K562 (cell line): ENCODE measurements around the gene GSTM2. TPM values are rescaled to one million over a fixed set of nuclear protein-coding genes. Genes with fewer than 3 reads are reported as not detected.
A peak's percentile ranks its signal among the peaks of the same experiment; 100 is the strongest.

Source experiments
- CCNT2 ChIP-seq: IDR thresholded peaks from 2 replicates; pipeline ENCODE4 v1.6.1; 2011; ENCODE audit warnings: borderline replicate concordance, low read depth, mild to moderate bottlenecking, moderate library complexity, mixed read lengths, low read length; ENCODE audit not compliant: insufficient read length; ENCODE audit errors: extremely low read depth
- CEBPZ ChIP-seq: fragments of 150-350 bp; IDR thresholded peaks from 2 replicates; pipeline ENCODE4 v1.6.1; 2014; ENCODE audit warnings: low read depth, mild to moderate bottlenecking, low read length, borderline replicate concordance
- DIDO1 ChIP-seq: fragments of 450-650 bp; IDR thresholded peaks from 2 replicates; pipeline ENCODE4 v1.6.1; 2016; ENCODE audit warnings: low read depth, missing biosample characterization, missing genetic modification characterization
- EWSR1 ChIP-seq: fragments of 450-650 bp; IDR thresholded peaks from 2 replicates; pipeline ENCODE4 v1.6.1; 2018; ENCODE audit warnings: borderline replicate concordance, mild to moderate bottlenecking, low read depth, moderate library complexity; ENCODE audit not compliant: partially characterized antibody
- GABPB2 ChIP-seq: fragments of 250-450 bp; sonication (Bioruptor Pico); conservative IDR thresholded peaks from 2 replicates; pipeline ENCODE4 v1.5.1; 2021; ENCODE audit warnings: mild to moderate bottlenecking
- HMG20A ChIP-seq: fragments of 450-650 bp; formaldehyde crosslinking; conservative IDR thresholded peaks from 2 replicates; pipeline ENCODE4 v1.4.0; 2020; ENCODE audit warnings: mild to moderate bottlenecking, mixed read lengths
- HMGN3 ChIP-seq: IDR thresholded peaks from 2 replicates; pipeline ENCODE4 v1.6.1; 2011; ENCODE audit warnings: borderline replicate concordance, low read depth, mild to moderate bottlenecking, mixed read lengths, low read length; ENCODE audit not compliant: insufficient read length; ENCODE audit errors: extremely low read depth
- NFRKB ChIP-seq: fragments of 450-650 bp; IDR thresholded peaks from 2 replicates; pipeline ENCODE4 v1.6.1; 2016; ENCODE audit warnings: low read depth
- PHF8 ChIP-seq: fragments of 200-600 bp; sonication (generic); IDR thresholded peaks from 2 replicates; pipeline ENCODE4 v1.6.1; 2012; ENCODE audit warnings: mixed run types, mild to moderate bottlenecking, inconsistent platforms, low read length, moderate library complexity, borderline replicate concordance
- RCOR1 ChIP-seq, 2 experiments: IDR thresholded peaks; 2 replicates each; pipeline ENCODE4 v1.6.1; 2012; ENCODE audit warnings: low read depth in 2 of 2, low read length in 2 of 2, borderline replicate concordance in 1 of 2, improper control_type of control experiment in 1 of 2
- SNAPC5 ChIP-seq: fragments of 250-450 bp; sonication (Bioruptor Pico); IDR thresholded peaks from 2 replicates; pipeline ENCODE4 v1.8.0; 2021; ENCODE audit warnings: moderate library complexity, mild to moderate bottlenecking, inconsistent platforms
- TCF3 ChIP-seq: sonication (generic); formaldehyde crosslinking; IDR thresholded peaks from 2 replicates; pipeline ENCODE4 v1.4.0; 2020; ENCODE audit warnings: mild to moderate bottlenecking, missing genetic modification reagents
- VEZF1 ChIP-seq: fragments of 200-800 bp; sonication (Bioruptor generic); IDR thresholded peaks from 2 replicates; pipeline ENCODE4 v1.6.1; 2017; ENCODE audit warnings: missing genetic modification characterization, missing compliant biosample characterization
- WHSC1 ChIP-seq: IDR thresholded peaks from one replicate; pipeline ENCODE4 v1.6.1; 2012; ENCODE audit warnings: low read length, control low read depth, inconsistent platforms
- ZNF140 ChIP-seq: fragments of 250-450 bp; sonication (Bioruptor Pico); IDR thresholded peaks from 2 replicates; pipeline ENCODE4 v1.8.0; 2021; ENCODE audit warnings: moderate library complexity, mild to moderate bottlenecking, inconsistent platforms
- ZNF512 ChIP-seq: IDR thresholded peaks from 2 replicates; pipeline ENCODE4 v1.6.1; 2016; ENCODE audit warnings: missing genetic modification characterization, missing compliant biosample characterization
- polyA plus RNA-seq, 8 experiments: library from polyadenylated mRNA; depleted of rRNA in 4 of 8; stranded (reverse) in 5 of 8; unstranded in 3 of 8; fragments of >200 nt; fragmentation: Nextera tagmentation in 2 of 8; fragmentation: Illumina TruSeq in 1 of 8; extraction: Ambion mirVana in 2 of 8; extraction: Trizol in 1 of 8; gene quantifications; 2 replicates each; pipeline versions ENCODE4 v1.2.1 to v1.2.3, GENCODE V29; 2011 to 2014; ENCODE audit warnings: inconsistent platforms in 1 of 8, missing spikeins in 1 of 8
- total RNA-seq, 7 experiments: library from RNA; depleted of rRNA in 6 of 7; stranded (reverse); fragments of >200 nt in 6 of 7; fragmentation: Illumina TruSeq in 2 of 7; extraction: Trizol in 2 of 7; gene quantifications; 2 replicates each; pipeline versions ENCODE4 v1.2.1 to v1.2.3, GENCODE V29; 2011 to 2021; ENCODE audit warnings: low replicate concordance in 1 of 7

The GSTM2 gene
- total and polyA plus RNA-seq, 9 of the 15 experiments (the other 6 are each of a cell fraction or from before 2014, with no cell fraction given) = 1.6 to 15.1 (median 6.8) TPM

GRCh38 chr1:109667452-109668122, at the start of gene GSTM2 (continued):
- TF ChIP-seq EWSR1 = no peak
- TF ChIP-seq ZNF140 (CRISPR knock-in tag) = no peak
- no peak for TF ChIP-seq NFRKB
- TF ChIP-seq GABPB2 (CRISPR knock-in tag) = no peak
- no peak for TF ChIP-seq WHSC1
- TF ChIP-seq TCF3 (CRISPR knock-in tag) = no peak
- peak in 1 of 2 experiments; percentile 52; a peak in 1 of 4 replicates for TF ChIP-seq RCOR1 (IDR thresholded peaks at IDR 0.05; ENCODE audit: borderline replicate concordance in 1 of 2, low read depth in 2 of 2, low read length in 2 of 2)
- no peak for TF ChIP-seq HMG20A (CRISPR knock-in tag)
- TF ChIP-seq CCNT2 = no peak
- TF ChIP-seq SNAPC5 (CRISPR knock-in tag) = no peak
- 0 out of 2 replicates have a peak, but pooled peaks have one; percentile 7 for TF ChIP-seq PHF8
- TF ChIP-seq CEBPZ = no peak
- TF ChIP-seq HMGN3 = peak; percentile 64
- TF ChIP-seq ZNF512 (tag) = peak; percentile 60; the same call in 1 of the 2 replicates
- peak; percentile 73 for TF ChIP-seq VEZF1 (CRISPR knock-in tag)
- no peak for TF ChIP-seq DIDO1 (tag)
